ENCODE data around the gene PRDM16. TPM values are rescaled to one million over a fixed set of nuclear protein-coding genes. Genes with fewer than 3 reads are reported as not detected.

The PRDM16 gene
- polyA plus RNA-seq, 3 donors = not detected

DNA sequence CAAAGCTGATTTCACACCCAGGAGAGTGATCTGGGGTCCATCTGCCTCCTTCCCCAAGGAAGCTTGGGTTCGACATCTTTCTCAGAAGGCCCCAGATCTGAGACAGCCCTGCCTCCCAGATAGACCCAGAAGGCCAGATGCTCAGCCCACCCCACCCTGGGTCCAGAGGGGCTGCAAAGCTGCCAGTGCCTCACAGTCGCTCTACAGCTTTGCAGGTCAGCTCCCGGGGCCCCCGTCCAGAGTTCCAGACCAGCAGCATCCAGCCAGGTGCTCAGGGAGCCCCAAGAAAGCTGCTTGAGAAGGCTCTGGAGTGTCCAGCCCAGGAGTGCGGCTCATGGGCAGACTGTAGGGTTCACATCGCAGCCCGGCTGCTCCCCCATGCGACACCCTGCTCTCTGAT lies 242.7 kb downstream of the PRDM16 start:
- peaks cover 11% of the 10 kb centered on the region for H3K4me1 Mint-ChIP-seq
- 96% methylated on average over 4 of the region's 8 CpGs for WGBS (ENCODE audit: insufficient coverage)
- intact Hi-C loops (cut with micrococcal nuclease) = no loop called here
- peaks cover 0 to 9% (median 2%) of the 10 kb centered on the region in 7 donors for H3K9me3 Mint-ChIP-seq
- H3K27ac Mint-ChIP-seq = no peak overlapping the region
- Histone ChIP-seq H3K36me3 (replicated peaks in 1 of 2; ENCODE audit: control insufficient read depth in 1 of 2, insufficient read depth in 2 of 2, low read length in 2 of 2) (no peaks in the 10 kb centered on the region), H3K27ac (ENCODE audit: low read depth in 1 of 2, low read length in 2 of 2) (no peak overlapping the region), H3K79me2 (ENCODE audit: insufficient read depth, low read length) (no peaks in the 10 kb centered on the region), H3K4me1 (ENCODE audit: control insufficient read depth in 1 of 2, insufficient read depth in 2 of 2, low read length in 2 of 2) (peaks cover 0 to 6% of the 10 kb centered on the region in 2 donors), H3K27me3 (ENCODE audit: control insufficient read depth in 2 of 2, insufficient read depth in 2 of 2, low read length in 2 of 2) (peaks cover 0 to 22% of the 10 kb centered on the region in 2 donors), H4K20me1 (ENCODE audit: insufficient read depth, low read length) (no peaks in the 10 kb centered on the region), H3K4me3 (replicated peaks in 1 of 3; ENCODE audit: low read depth in 2 of 3, low read length in 3 of 3) (no peak overlapping the region), H3K9me3 (replicated peaks in 1 of 2; ENCODE audit: control insufficient read depth in 1 of 2, insufficient read depth in 1 of 2, low read length in 2 of 2) (peaks cover 4% of the 10 kb centered on the region in 2 donors), H3K4me2 (replicated peaks; ENCODE audit: extremely low read depth, low read length, poor library complexity, severe bottlenecking) (no peak overlapping the region), H2AFZ (ENCODE audit: insufficient read depth, low read depth, low read length, poor library complexity, severe bottlenecking) (no peak overlapping the region), H3K9ac (ENCODE audit: insufficient read depth, low read length, poor library complexity, severe bottlenecking) (no peak overlapping the region)
- peaks cover 14 to 27% (median 19%) of the 10 kb centered on the region in 3 donors for H3K27me3 Mint-ChIP-seq (ENCODE audit: low read depth in 3 of 3)
- TF ChIP-seq, protein P1, sequence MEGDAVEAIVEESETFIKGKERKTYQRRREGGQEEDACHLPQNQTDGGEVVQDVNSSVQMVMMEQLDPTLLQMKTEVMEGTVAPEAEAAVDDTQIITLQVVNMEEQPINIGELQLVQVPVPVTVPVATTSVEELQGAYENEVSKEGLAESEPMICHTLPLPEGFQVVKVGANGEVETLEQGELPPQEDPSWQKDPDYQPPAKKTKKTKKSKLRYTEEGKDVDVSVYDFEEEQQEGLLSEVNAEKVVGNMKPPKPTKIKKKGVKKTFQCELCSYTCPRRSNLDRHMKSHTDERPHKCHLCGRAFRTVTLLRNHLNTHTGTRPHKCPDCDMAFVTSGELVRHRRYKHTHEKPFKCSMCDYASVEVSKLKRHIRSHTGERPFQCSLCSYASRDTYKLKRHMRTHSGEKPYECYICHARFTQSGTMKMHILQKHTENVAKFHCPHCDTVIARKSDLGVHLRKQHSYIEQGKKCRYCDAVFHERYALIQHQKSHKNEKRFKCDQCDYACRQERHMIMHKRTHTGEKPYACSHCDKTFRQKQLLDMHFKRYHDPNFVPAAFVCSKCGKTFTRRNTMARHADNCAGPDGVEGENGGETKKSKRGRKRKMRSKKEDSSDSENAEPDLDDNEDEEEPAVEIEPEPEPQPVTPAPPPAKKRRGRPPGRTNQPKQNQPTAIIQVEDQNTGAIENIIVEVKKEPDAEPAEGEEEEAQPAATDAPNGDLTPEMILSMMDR (IDR thresholded peaks at IDR 0.05) = no peak
- DNase-seq = no peak
- no peak overlapping the region for H3K4me3 Mint-ChIP-seq
- H3K36me3 Mint-ChIP-seq = no peaks in the 10 kb centered on the region

DNA sequence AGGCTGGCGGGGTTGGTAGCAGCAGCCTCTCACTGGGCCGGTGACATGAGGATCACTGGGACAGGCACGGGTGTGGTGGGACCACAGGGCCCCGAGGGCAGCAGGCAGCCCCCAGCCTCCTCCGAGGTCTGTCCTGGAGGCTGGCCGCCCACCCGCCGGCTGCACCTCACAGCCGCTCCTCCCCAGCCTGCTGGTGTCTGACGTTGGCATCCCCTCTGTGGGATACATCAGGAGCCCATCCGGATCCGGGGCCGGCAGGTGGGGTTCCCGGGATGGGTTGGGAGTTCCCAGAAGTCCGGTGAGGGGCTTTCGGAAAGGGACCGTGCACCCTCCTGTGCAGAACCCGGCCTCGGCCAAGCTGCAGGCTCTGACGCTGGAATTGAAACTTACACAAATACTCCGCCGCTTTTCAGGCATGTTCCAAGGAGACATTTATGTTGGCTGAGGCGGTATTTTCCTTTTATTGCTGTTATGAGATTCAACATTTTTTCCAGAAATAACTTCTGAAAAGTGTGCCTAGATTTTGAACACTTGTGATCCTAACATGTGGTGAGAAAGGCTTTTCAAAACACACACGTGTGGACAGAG lies 243.4 kb downstream of the PRDM16 start:
- no peak for DNase-seq
- intact Hi-C loops (cut with micrococcal nuclease) = no loop called here
- H3K36me3 ChIP-seq (replicated peaks in 1 of 2; ENCODE audit: control insufficient read depth in 1 of 2, insufficient read depth in 2 of 2, low read length in 2 of 2) = no peaks in the 10 kb centered on the region
- H4K20me1 ChIP-seq (ENCODE audit: insufficient read depth, low read length) = no peaks in the 10 kb centered on the region
- H3K9me3 ChIP-seq (replicated peaks in 1 of 2; ENCODE audit: control insufficient read depth in 1 of 2, insufficient read depth in 1 of 2, low read length in 2 of 2) = peaks cover 4 to 11% of the 10 kb centered on the region in 2 donors
- H3K79me2 ChIP-seq (ENCODE audit: insufficient read depth, low read length) = no peaks in the 10 kb centered on the region
- H3K9me3 Mint-ChIP-seq = peaks cover 0 to 13% (median 4%) of the 10 kb centered on the region in 7 donors
- no peak overlapping the region for H3K4me3 ChIP-seq (replicated peaks in 1 of 3; ENCODE audit: low read depth in 2 of 3, low read length in 3 of 3)
- TF ChIP-seq, protein P1 (IDR thresholded peaks at IDR 0.05) = no peak
- no peaks in the 10 kb centered on the region for H3K36me3 Mint-ChIP-seq
- H3K4me2 ChIP-seq (replicated peaks; ENCODE audit: extremely low read depth, low read length, poor library complexity, severe bottlenecking) = no peak overlapping the region
- H3K4me3 Mint-ChIP-seq = peak overlapping the region in 1 of 2 donors; percentile 65
- 96% methylated on average over 18 of the region's 24 CpGs for WGBS (ENCODE audit: insufficient coverage)
- H3K27me3 ChIP-seq (ENCODE audit: control insufficient read depth in 2 of 2, insufficient read depth in 2 of 2, low read length in 2 of 2) = peaks cover 0 to 22% of the 10 kb centered on the region in 2 donors
- no peak overlapping the region for H3K9ac ChIP-seq (ENCODE audit: insufficient read depth, low read length, poor library complexity, severe bottlenecking)
- peaks cover 0 to 6% of the 10 kb centered on the region in 2 donors for H3K4me1 ChIP-seq (ENCODE audit: control insufficient read depth in 1 of 2, insufficient read depth in 2 of 2, low read length in 2 of 2)
- peaks cover 14 to 27% (median 19%) of the 10 kb centered on the region in 3 donors for H3K27me3 Mint-ChIP-seq (ENCODE audit: low read depth in 3 of 3)
- peak overlapping the region in 3 of 7 donors; percentile 30 to 50 (median 38) for H3K27ac Mint-ChIP-seq
- H3K27ac ChIP-seq (ENCODE audit: low read depth in 1 of 2, low read length in 2 of 2) = no peak overlapping the region
- H3K4me1 Mint-ChIP-seq = peaks cover 12% of the 10 kb centered on the region
- H2AFZ ChIP-seq (ENCODE audit: insufficient read depth, low read depth, low read length, poor library complexity, severe bottlenecking) = no peak overlapping the region

Measured in CD14-positive monocyte (primary cell).